GM12878 (cell line): Measurements from ENCODE around the gene CIB4. TPM values are rescaled to one million over a fixed set of nuclear protein-coding genes. Genes with fewer than 3 reads are reported as not detected.

Experiments used
- ATAC-seq: fragments of 200-7000 bp; cut with Tn5 transposase; 3 replicates; pipeline ENCODE4 v1.9.1; 2020; ENCODE audit warnings: mild to moderate bottlenecking, moderate library complexity
- BruUV-seq: library from RNA; stranded (reverse); fragments of 400-500 nt; replicated peaks from 2 replicates; lab custom pipeline; 2021; lab: Mats Ljungman, UMichigan
- CTCF ChIA-PET: fragments of 300-600 bp; sonication (Branson Sonifier 250); formaldehyde crosslinking; extraction: SDS; loops from one replicate; lab custom pipeline; 2021; ENCODE audit warnings: inconsistent platforms; lab: Yijun Ruan, JAX
- POLR2A ChIA-PET: fragments of 350-600 bp; formaldehyde crosslinking; extraction: SDS; loops from one replicate; lab custom pipeline; 2021; ENCODE audit warnings: inconsistent platforms; lab: Charles Lee
- RAD21 ChIA-PET: fragments of 300-600 bp; sonication (Branson Sonifier 250); formaldehyde crosslinking; loops from one replicate; lab custom pipeline; 2023; ENCODE audit warnings: antibody characterized with exemption; ENCODE audit not compliant: unreplicated experiment; lab: Charles Lee
- SMC1A ChIA-PET: fragments of 300-600 bp; sonication (Branson Sonifier 250); formaldehyde crosslinking; loops from one replicate; lab custom pipeline; 2023; ENCODE audit not compliant: unreplicated experiment, uncharacterized antibody; lab: Charles Lee
- DNase-seq: peaks from one replicate; pipeline ENCODE4 v3.0.0-alpha.2; 2011; ENCODE audit warnings: low read depth, low spot score
- FAIRE-seq: peaks from 3 replicates; lab custom pipeline; 2011; peaks lifted over from hg19 to GRCh38; lab: Jason Lieb, UNC
- H2AFZ ChIP-seq: 2 replicates; pipeline ENCODE4 v1.6.0; 2011; ENCODE audit warnings: low read depth, low read length, control low read depth; ENCODE audit not compliant: control insufficient read depth
- H3K27ac ChIP-seq: 2 replicates; pipeline ENCODE4 v1.5.1; 2011; ENCODE audit warnings: control low read depth; ENCODE audit not compliant: control insufficient read depth, insufficient read depth
- H3K27me3 ChIP-seq, 2 experiments: replicated peaks in 1 of 2; 2 replicates each; pipeline versions ENCODE4 v1.6.0 to v1.6.1; 2011; ENCODE audit warnings: low read length in 1 of 2; ENCODE audit not compliant: control insufficient read depth in 2 of 2, insufficient read depth in 2 of 2
- H3K36me3 ChIP-seq, 2 experiments: 2 replicates each; pipeline ENCODE4 v1.5.1; 2011; ENCODE audit warnings: low read length in 1 of 2; ENCODE audit not compliant: control insufficient read depth in 2 of 2, insufficient read depth in 2 of 2
- H3K4me1 ChIP-seq: 2 replicates; pipeline ENCODE4 v1.6.1; 2011; ENCODE audit warnings: mild to moderate bottlenecking, low read length, moderate library complexity, mixed read lengths; ENCODE audit not compliant: control insufficient read depth, insufficient read depth
- H3K4me2 ChIP-seq: 2 replicates; pipeline ENCODE4 v1.6.0; 2011; ENCODE audit warnings: control low read depth; ENCODE audit not compliant: control insufficient read depth, insufficient read depth
- H3K4me3 ChIP-seq: fragments of 200-600 bp; sonication (generic); 2 replicates; pipeline ENCODE4 v1.5.1; 2016
- H3K79me2 ChIP-seq: 2 replicates; pipeline ENCODE4 v1.6.0; 2011; ENCODE audit warnings: low read length; ENCODE audit not compliant: control insufficient read depth, insufficient read depth
- H3K9ac ChIP-seq: 2 replicates; pipeline ENCODE4 v1.8.0; 2011; ENCODE audit warnings: low read length, control low read depth, mixed read lengths; ENCODE audit not compliant: control insufficient read depth, insufficient read depth
- H3K9me3 ChIP-seq: replicated peaks from 3 replicates; pipeline ENCODE4 v1.5.1; 2011; ENCODE audit warnings: mild to moderate bottlenecking, low read length; ENCODE audit not compliant: control insufficient read depth, insufficient read depth
- H4K20me1 ChIP-seq: 2 replicates; pipeline ENCODE4 v1.6.0; 2011; ENCODE audit not compliant: control insufficient read depth, insufficient read depth
- CREM ChIP-seq: IDR thresholded peaks from 2 replicates; pipeline ENCODE4 v1.6.1; 2014; ENCODE audit warnings: antibody characterized with exemption, low read depth
- FOXK2 ChIP-seq: fragments of 450-650 bp; IDR thresholded peaks from 2 replicates; pipeline ENCODE4 v1.6.1; 2017; ENCODE audit warnings: mild to moderate bottlenecking, moderate library complexity
- IRF5 ChIP-seq: fragments of 450-650 bp; IDR thresholded peaks from 2 replicates; pipeline ENCODE4 v1.6.1; 2017; ENCODE audit warnings: borderline replicate concordance
- KAT2A ChIP-seq: conservative IDR thresholded peaks from 2 replicates; pipeline ENCODE4 v1.6.1; 2011; ENCODE audit warnings: low read depth, low read length; ENCODE audit not compliant: control insufficient read depth
- RB1 ChIP-seq: fragments of 450-650 bp; formaldehyde crosslinking; IDR thresholded peaks from 2 replicates; pipeline ENCODE4 v1.6.1; 2017; ENCODE audit warnings: mild to moderate bottlenecking, borderline replicate concordance
- RUNX3 ChIP-seq: IDR thresholded peaks from 2 replicates; pipeline ENCODE4 v1.6.1; 2012; ENCODE audit warnings: low read length, inconsistent platforms
- SP1 ChIP-seq: IDR thresholded peaks from one replicate; pipeline ENCODE4 v1.6.1; 2011; ENCODE audit warnings: low read depth, low read length
- SREBF1 ChIP-seq: IDR thresholded peaks from 2 replicates; pipeline ENCODE4 v1.6.1; 2012; ENCODE audit warnings: mild to moderate bottlenecking, low read length
- ZNF217 ChIP-seq: fragments of 450-650 bp; IDR thresholded peaks from 2 replicates; pipeline ENCODE4 v1.6.1; 2017; ENCODE audit warnings: antibody characterized with exemption, mild to moderate bottlenecking
- WGBS: methylation state at CpG from one replicate; pipeline ENCODE4 v1.1.6; 2016; ENCODE audit warnings: low lambda C conversion rate; ENCODE audit not compliant: insufficient replicate concordance, insufficient coverage; ENCODE audit errors: missing lambda C conversion rate; 5-methylcytosine and 5-hydroxymethylcytosine counted together
- in situ Hi-C: fragments of 300-500 bp; cut with MboI; formaldehyde crosslinking; loops from 9 replicates; pipeline ENCODE4 v1.14.3; 2018; ENCODE audit warnings: mixed read lengths
- intact Hi-C: fragments of 100-400 bp; cut with micrococcal nuclease; formaldehyde crosslinking; loops from one replicate; pipeline ENCODE4 v1.14.2; 2022; ENCODE audit not compliant: unreplicated experiment
- polyA plus RNA-seq, 11 experiments: library from polyadenylated mRNA; depleted of rRNA in 4 of 11; unstranded in 6 of 11; stranded (reverse) in 5 of 11; fragments of >200 nt; fragmentation: Nextera tagmentation in 4 of 11; fragmentation: Illumina TruSeq in 1 of 11; extraction: Ambion mirVana in 4 of 11; extraction: Trizol in 1 of 11; gene quantifications; 1 replicate in 1 of 11; 2 replicates in 10 of 11; pipeline versions ENCODE4 v1.2.1 to v1.2.3, GENCODE V29; 2011 to 2016; ENCODE audit warnings: inconsistent platforms in 2 of 11, missing spikeins in 2 of 11, low read depth in 1 of 11
- total RNA-seq, 4 experiments: library from RNA; depleted of rRNA in 3 of 4; stranded (reverse); fragments of >200 nt in 3 of 4; fragmentation: Illumina TruSeq in 1 of 4; extraction: Trizol in 1 of 4; gene quantifications; 2 replicates each; pipeline versions ENCODE4 v1.2.1 to v1.2.3, GENCODE V29; 2013 to 2021

Gene CIB4
- total and polyA plus RNA-seq, 10 of the 15 experiments (the other 5 are each of a cell fraction or from before 2014, with no cell fraction given), result not detected

- Histone ChIP-seq H3K9me3 (no peaks in the 10 kb centered on the region), H3K9ac (no peak overlapping the region), H3K36me3 (no peaks in the 10 kb centered on the region), H3K79me2 (no peaks in the 10 kb centered on the region), H2AFZ (no peak overlapping the region), H3K4me2 (no peak overlapping the region), H3K4me3 (no peak overlapping the region), H3K27me3 (peaks cover 2 to 9% of the 10 kb centered on the region in 2 experiments; a peak in 3 of 4 replicates), H3K4me1 (no peaks in the 10 kb centered on the region), H4K20me1 (no peaks in the 10 kb centered on the region), H3K27ac (no peak overlapping the region)
- TF ChIP-seq IRF5 (no peak), FOXK2 (no peak), CREM (no peak), ZNF217 (no peak), RUNX3 (no peak), KAT2A (no peak), SREBF1 (no peak), RB1 (no peak), SP1 (no peak)
- RAD21 ChIA-PET, result no interaction called here
- intact Hi-C loops (no loop called here), in situ Hi-C loops (no loop called here)
- ATAC-seq, result no peak
- SMC1A ChIA-PET, result no interaction called here
- no peak for DNase-seq
- WGBS, result 11% methylated on average over 11 of the region's 12 CpGs
- no TSS peak for BruUV-seq
- FAIRE-seq, result no peak
- CTCF ChIA-PET, result no interaction called here
- POLR2A ChIA-PET, result no interaction called here
These were observed 83.8 kb downstream of the CIB4 start for GRCh38 chr2:26557244-26557925.
